HG03025 (cell line): ENCODE results near the gene FAM114A2.

Experiments used
- ATAC-seq: cut with Tn5 transposase; IDR thresholded peaks from one replicate; pipeline ENCODE4 v1.9.1; 2021; ENCODE audit warnings: mild to moderate bottlenecking, moderate library complexity; ENCODE audit not compliant: unreplicated experiment, low FRiP score

The FAM114A2 gene

DNA sequence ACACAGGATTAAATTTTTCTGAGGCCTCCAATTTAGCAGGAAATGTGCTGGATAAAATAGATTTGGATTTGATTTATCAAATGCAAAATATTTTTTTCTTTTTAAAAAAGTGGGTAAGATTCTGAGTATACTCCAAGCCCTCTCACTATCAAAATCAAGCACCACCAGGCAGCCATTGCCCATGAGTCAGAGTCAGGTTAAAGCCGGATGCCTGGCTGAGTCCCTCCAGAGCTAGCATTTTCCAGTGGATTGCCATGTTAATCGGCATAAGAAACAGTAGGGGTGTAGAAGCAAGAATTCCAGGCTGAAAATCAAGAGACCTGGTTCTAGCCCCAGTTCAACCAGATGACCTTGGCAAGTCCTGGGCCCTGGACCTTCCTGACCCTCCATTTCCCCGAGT lies 85.3 kb downstream of the FAM114A2 start:
- no peak for ATAC-seq

DNA sequence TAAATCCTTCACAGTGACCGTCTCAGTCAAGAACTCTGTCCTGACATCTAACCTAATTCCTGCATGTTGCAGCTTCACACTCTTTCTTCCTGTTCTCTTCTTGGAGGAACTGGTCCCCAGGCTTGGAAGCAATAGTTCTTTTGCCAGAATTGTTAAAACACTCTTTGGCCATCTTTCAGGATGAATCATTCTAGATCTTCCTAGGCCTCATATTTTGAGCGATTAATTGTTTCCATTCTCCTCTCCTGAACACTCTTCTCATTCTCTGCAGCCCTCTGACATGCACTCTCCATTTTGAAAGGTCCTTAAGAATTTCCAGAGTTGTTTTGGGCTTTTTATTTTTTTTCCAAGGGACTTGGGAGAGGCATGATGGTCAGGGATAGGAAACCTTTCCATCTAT lies 85.8 kb downstream of the FAM114A2 start:
- no peak for ATAC-seq

DNA sequence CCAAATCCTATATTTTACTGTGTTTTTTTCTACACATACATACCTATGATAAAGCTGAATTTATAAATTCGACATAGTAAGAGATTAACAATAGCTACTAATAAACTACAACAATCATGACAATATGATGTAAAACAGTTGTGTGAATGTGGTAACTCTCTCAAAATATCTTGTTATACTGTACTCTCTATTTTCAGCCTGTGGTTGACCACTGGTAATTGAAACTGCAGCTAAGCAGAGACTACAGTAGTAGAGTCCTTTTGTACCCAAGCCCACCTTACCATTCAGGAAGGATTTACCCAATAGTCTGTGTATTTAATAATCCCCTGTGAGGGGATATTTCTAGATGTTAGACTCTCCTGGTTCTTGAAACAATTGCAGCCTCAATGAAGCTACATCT lies 86.7 kb downstream of the FAM114A2 start:
- no peak for ATAC-seq

DNA sequence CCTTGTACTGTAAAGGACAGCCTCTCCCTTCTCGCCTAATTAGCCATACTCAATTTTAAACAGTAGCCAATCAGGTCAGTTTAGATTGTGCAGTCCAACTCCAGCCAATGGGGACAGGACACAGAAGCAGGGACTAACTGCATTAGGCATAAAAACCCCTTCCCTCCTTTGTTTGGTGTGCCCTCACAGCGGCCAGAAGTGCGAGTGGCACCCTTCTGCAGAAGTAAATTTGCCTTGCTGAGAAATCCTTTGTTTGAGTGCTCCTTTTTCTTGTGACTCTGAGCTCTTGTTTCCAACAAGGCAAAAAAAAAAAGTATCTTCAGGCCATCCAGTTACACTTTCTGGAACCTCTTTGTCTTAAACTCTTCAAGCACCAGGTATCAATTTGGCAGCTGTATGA lies 97.4 kb downstream of the FAM114A2 start:
- no peak for ATAC-seq
